ENCODE data around the gene KIFBP.
A peak's percentile ranks its signal among the peaks of the same experiment; 100 is the strongest.
"Not testable (repeated sequence)": the region's sequence is repeated elsewhere in the genome, so short reads cannot be mapped to it uniquely, and the experiment has no call there.

KIFBP gene, protein sequence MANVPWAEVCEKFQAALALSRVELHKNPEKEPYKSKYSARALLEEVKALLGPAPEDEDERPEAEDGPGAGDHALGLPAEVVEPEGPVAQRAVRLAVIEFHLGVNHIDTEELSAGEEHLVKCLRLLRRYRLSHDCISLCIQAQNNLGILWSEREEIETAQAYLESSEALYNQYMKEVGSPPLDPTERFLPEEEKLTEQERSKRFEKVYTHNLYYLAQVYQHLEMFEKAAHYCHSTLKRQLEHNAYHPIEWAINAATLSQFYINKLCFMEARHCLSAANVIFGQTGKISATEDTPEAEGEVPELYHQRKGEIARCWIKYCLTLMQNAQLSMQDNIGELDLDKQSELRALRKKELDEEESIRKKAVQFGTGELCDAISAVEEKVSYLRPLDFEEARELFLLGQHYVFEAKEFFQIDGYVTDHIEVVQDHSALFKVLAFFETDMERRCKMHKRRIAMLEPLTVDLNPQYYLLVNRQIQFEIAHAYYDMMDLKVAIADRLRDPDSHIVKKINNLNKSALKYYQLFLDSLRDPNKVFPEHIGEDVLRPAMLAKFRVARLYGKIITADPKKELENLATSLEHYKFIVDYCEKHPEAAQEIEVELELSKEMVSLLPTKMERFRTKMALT

GRCh38 chr10:68988530-68989316, at the start of gene KIFBP:
KIFBP (plus strand) TSS chr10:68988803; CDS start chr10:68988833, 30 bp downstream.
- peak; percentile 79 for DNase-seq (ENCODE audit: low spot score)

- DNase-seq (ENCODE audit: low spot score), result no peak
These were observed 49.7 kb upstream of the KIFBP start for GRCh38 chr10:68938884-68939283.

- DNase-seq (ENCODE audit: low spot score), result not testable (repeated sequence)
These were observed 47.7 kb upstream of the KIFBP start for GRCh38 chr10:68940917-68941316.

GRCh38 chr10:68950598-68950997, 38.0 kb upstream of the KIFBP start:
- DNase-seq (ENCODE audit: low spot score), result no peak

DNA sequence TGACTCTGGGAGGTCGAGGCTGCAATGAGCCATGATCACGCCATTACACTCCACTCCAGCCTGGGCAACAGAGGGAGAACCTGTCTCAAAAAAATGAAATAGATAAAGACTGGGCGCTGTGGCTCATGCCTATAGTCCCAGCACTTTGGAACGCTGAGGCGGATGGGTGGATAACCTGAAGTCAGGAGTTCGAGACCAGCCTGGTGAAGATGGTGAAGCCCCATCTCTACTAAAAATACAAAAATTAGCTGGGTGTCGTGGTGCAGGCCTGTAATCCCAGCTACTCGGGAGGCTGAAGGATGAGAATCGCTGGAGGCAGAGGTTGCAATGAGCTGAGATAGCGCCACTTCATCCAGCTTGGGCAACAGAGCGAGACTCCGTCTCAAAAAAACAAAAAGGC, 33.7 kb upstream of the KIFBP start:
- DNase-seq (ENCODE audit: low spot score), result no peak

DNA sequence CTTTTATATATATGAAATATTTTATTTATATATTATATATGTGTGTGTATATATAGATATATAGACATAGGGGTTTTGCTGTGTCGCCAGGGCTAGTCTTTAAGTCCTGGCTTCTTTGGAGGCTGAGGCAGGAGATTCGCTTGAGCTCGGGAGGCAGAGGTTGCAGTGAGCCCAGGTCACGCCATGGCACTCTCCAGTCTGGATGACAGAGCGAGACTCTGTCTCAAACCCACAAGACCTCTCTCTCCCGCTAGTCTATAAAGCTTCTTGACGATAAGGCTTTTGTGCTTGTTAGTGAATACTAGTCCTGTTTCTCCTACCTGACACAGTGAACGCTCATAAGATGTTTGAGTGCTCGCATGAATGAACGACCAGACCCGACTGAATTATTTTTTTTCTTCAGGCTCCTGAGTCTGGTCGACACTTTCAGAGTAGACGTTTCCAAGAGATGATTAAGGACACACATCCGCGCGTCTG, 33.2 kb upstream of the KIFBP start:
- DNase-seq (ENCODE audit: low spot score), result peak; percentile 15

DNA sequence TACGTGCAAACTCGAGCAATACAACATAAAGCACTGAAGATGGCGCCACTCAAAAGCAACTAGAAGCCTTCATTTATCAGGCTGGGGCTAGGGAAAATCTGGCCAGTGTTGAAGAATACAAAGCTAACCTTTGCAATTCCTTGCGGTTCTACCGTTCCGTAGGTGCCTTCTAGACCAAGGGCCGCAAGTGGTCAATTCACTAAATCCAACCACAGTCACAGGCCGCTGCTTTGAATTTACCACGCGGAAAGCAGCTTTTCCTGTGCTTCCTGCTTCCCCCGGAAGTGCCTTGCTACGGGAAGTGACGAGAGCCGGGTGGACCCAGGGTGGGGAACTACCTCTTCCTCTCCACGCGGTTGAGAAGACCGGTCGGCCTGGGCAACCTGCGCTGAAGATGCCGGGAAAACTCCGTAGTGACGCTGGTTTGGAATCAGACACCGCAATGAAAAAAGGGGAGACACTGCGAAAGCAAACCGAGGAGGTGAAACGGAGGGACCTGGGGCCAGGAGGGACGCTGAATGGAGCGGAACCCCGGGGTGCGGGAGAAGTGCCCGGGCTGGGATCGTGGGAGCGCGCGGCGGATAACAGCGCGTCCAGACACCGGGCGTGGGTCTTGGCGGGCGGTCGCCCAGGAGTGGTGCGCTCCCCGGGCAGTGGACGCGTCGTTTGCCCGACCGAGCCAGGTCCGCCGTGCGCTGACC, 32.6 kb upstream of the KIFBP start, which contains the start of gene DDX21:
Gene DDX21 (plus strand): TSS at position 339 of the 701 bp plus-strand sequence. CDS start 56 bp downstream, at position 395.
- peak; percentile 87 for DNase-seq (ENCODE audit: low spot score)

GRCh38 chr10:68957284-68957615, 31.4 kb upstream of the KIFBP start:
- DNase-seq (ENCODE audit: low spot score), result no peak

DNA sequence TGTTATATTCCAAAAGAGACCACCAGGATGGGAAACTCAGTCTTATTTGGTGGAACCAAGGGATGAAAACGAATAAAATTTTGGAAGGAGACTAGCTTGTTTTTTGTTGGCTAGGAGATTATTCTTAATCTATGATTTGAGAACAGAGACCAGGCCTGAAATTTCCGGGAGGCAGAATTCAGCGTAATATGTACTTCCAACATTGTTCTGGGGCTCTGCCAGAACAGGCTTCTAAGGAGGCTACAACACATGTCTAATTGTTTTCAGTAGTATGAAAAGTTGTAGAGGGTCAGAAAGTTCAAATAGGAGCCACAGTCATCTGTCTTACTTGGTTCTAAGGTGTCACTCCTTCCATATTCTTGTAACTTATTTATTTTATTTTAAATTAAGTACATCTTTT, 30.9 kb upstream of the KIFBP start:
- DNase-seq (ENCODE audit: low spot score), result no peak

DNA sequence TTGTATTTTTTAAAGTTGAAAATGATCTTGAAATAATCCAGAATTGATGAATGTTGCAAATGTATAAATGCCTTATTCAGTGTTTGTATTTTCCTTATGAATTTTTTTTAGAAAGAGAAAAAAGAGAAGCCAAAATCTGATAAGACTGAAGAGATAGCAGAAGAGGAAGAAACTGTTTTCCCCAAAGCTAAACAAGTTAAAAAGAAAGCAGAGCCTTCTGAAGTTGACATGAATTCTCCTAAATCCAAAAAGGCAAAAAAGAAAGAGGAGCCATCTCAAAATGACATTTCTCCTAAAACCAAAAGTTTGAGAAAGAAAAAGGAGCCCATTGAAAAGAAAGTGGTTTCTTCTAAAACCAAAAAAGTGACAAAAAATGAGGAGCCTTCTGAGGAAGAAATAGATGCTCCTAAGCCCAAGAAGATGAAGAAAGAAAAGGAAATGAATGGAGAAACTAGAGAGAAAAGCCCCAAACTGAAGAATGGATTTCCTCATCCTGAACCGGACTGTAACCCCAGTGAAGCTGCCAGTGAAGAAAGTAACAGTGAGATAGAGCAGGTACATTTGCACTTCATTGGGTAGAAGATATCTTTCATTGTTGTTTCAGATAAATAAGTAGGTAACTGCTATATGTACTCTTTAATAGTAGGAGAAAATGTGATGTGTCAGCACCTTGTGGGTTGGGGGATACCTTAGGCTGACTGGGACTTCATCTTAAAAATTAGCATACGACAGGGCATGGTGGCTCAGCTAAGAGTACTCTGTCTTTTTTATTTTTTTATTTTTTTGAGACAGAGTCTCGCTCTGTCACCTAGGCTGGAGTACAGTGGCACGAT, 28.7 kb upstream of the KIFBP start:
- no peak for DNase-seq (ENCODE audit: low spot score)

GRCh38 chr10:68963151-68963550, 25.5 kb upstream of the KIFBP start:
- DNase-seq (ENCODE audit: low spot score), result no peak

- DNase-seq (ENCODE audit: low spot score), result no peak
These were observed 14.6 kb upstream of the KIFBP start for GRCh38 chr10:68973975-68974374.

DNA sequence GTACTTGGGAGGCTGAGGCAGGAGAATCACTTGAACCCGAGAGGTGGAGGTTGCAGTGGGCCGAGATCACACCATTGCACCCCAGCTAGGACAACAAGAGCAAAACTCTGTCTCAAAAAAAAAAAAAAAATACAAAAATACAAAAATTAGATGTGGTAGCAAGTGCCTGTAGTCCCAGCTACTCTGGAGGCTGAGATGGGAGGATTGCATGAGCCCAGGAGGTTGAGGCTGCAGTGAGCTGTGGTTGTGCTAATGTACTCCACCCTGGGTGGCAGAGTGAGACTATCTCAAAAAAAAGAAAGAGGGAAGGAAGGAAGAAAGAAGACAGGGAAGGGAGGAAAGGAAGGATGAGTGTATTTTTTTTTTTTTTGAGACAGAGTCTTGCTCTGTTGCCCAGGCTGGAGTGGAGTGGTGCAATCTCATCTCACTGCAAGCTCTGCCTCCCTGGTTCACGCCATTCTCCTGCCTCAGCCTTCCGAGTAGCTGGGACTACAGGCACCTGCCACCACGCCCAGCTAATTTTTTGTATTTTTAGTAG, 12.6 kb upstream of the KIFBP start:
- DNase-seq (ENCODE audit: low spot score), result not testable (repeated sequence)

GRCh38 chr10:68979738-68980137, 8.9 kb upstream of the KIFBP start:
- not testable (repeated sequence) for DNase-seq (ENCODE audit: low spot score)

GRCh38 chr10:68981074-68981473, 7.5 kb upstream of the KIFBP start:
- no peak for DNase-seq (ENCODE audit: low spot score)

GRCh38 chr10:68982389-68982788, 6.2 kb upstream of the KIFBP start:
- DNase-seq (ENCODE audit: low spot score), result no peak

DNA sequence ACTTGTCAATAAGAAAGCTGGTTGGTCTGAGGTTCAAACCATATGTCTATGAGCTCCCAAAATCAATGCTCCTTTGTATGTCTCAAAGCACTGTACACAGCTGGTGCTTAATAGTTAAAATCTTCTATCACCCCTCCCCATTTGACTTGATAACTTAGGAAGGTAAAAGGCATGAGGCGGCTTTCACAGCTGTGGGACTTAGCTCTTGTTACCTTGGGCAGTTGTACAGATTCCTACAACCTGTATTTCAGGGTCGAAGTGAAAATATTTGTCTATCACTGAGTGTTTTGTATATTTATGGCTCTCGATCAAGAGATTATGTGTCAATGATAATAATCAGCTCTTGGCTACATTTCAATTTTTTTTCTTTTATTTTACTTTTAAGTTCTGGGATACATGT, 992 bp upstream of the KIFBP start:
- no peak for DNase-seq (ENCODE audit: low spot score)

- DNase-seq (ENCODE audit: low spot score), result no peak
These were observed 851 bp downstream of the KIFBP start for GRCh38 chr10:68989317-68989990.

GRCh38 chr10:68992636-68993440, 4.2 kb downstream of the KIFBP start:
- DNase-seq (ENCODE audit: low spot score), result no peak

All from HuH-7 (cell line).